Measurements from ENCODE around the gene GRM1.

Gene GRM1

DNA sequence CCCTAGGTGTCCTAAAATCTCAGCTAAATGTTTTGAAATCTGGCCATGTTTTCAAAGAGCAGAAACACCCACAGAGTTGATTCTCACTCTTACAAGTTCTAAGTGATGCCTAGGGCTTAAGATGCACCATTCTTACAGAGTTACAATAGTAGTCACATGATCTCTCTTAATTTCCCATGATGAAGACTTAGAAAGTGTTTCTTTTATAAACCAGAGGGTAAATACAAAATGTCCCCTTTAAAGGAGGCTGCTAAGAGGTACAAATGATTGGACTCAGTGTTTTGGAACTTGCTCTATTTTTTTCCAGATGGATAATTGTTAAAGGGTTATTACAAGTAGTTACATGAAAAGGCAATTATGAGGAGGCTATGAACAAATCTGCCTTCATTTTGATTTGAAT, 244.6 kb downstream of the GRM1 start:
- no peak for DNase-seq (ENCODE audit: low read depth in 2 of 2)

DNA sequence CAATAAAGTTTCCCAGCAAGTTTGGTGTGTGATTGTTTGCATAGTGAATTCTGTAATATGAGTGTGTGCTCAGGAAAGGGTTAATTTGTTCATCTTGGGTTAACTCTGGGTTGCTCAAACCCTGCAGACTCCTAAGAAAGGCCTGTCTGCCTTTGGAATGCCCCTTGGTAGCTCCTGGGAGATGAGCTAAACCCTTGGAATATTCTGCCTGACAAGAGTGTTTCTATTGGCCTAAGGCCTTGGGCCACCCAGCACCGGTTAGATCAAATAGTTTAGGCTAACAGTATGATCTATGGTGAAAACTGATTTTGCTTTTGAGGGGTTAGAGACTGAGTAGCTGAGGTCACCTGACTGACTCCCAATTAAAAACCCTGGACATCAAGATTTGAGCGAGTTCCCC, 248.3 kb downstream of the GRM1 start:
- no peak for DNase-seq (ENCODE audit: low read depth in 2 of 2)

GRCh38 chr6:146281651-146282362, 252.9 kb downstream of the GRM1 start:
- DNase-seq (ENCODE audit: low read depth in 2 of 2) = no peak

GRCh38 chr6:146282837-146283236, 254.0 kb downstream of the GRM1 start:
- no peak for DNase-seq (ENCODE audit: low read depth in 2 of 2)

DNA sequence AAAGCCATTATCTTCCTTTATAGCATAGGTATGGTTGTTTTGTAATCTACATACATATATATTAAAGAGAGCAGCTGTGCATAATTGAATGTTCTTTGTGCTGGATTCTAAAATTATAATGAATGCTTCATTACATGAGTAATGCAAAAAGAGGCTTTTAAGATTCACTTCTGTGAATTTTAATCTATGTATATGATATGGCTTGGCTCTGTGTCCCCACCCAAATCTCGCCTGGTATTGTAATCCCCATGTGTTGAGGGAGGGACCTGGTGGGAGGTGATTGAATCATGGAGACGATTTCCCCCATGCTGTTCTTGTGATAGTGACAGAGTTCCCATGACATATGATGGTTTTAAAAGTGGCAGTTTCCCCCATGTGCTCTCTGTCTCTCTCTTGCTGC, 255.4 kb downstream of the GRM1 start:
- no peak for DNase-seq (ENCODE audit: low read depth in 2 of 2)

- DNase-seq (ENCODE audit: low read depth in 2 of 2) = no peak
These were observed 258.1 kb downstream of the GRM1 start for GRCh38 chr6:146286961-146287360.

GRCh38 chr6:146287691-146288369, 259.0 kb downstream of the GRM1 start:
- no peak for DNase-seq (ENCODE audit: low read depth in 2 of 2)

DNA sequence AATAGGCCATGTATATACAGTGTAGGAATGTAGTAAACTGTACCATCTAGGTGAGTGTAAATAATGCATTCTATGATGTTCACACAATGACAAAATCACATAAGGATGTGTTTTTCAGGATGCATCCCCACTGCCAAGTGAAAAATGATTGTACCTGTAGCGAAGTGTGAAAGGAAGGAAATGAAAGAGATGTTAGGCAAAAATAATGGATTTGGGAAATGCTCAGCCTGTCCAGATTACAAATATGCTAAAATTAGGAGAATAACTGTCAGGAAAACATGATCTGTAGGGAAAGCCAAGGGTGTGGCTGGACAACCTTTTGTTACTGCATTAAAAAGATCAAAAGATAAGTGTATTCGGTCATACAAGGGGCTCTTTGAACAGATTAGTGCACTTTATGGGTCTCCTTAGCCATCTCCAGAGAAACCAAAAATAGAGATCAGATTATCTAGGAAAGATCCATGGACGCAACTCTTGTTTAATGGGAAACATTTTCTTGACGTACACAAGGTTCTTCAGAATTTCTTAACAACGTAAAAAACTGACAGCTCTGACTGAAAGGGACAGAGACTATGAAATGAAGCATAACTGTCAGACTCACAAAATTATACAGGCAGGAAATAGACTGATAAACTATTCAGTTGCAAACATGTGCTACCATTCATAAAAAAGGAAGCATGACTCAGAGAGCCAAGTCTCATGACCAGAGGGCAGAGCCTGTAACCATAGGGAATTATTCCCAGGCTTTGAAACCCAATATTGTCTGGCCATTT, 261.1 kb downstream of the GRM1 start:
- no peak for DNase-seq (ENCODE audit: low read depth in 2 of 2)

DNA sequence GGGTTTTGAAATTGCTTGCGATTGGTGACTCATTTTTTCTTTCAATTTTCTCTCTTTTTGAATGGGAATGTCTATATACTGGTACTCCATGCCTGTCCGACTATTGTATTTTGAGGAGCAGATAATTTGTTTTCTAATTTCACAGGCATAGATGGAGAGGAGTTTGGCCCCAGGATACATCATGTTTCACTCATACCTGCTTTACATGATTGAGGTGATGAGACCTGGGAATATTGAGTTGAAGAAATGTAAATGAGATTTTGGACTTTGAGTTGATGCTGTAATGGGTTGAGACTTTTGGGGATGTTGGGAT, 261.7 kb downstream of the GRM1 start:
- no peak for DNase-seq (ENCODE audit: low read depth in 2 of 2)

DNA sequence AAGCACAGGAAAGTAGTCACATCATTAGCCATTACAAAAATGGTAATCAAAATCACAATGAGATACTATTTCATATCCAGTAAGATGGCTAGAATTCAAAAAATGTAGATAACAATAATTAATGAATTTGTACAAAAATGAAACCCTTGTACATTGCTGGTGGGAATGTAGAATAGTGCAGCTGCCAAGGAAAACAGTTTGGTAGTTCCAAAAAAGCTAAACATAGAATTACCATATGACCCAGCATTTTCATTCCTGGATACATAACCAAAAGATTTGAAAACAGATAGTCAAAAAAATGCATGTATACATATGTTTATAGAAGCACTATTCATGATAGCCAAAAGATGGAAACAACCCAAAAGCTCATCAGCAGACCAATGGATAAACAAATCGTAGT, 263.6 kb downstream of the GRM1 start:
- DNase-seq (ENCODE audit: low read depth in 2 of 2) = no peak

GRCh38 chr6:146295695-146296094, 266.8 kb downstream of the GRM1 start:
- no peak for DNase-seq (ENCODE audit: low read depth in 2 of 2)

- no peak for DNase-seq (ENCODE audit: low read depth in 2 of 2)
These were observed 269.0 kb downstream of the GRM1 start for GRCh38 chr6:146297815-146298214.

DNA sequence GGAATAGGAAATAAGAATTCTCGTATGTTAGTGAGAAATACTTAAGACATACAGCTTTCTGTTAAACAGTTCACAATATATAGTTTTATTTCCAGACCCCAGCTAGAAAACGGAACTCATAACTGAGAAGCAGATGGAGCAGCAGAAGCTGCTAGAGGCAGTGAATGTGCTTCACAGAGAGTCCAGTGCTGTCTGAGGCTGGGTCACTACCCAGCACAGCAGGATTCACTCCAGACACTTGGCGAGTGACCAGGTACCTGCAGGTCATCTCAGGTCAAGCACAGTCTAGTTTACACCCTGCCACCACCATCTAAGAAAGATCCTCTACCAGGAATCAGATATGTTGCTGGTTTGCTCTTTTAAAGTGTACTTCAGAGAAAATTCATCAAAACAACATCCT, 271.7 kb downstream of the GRM1 start:
- no peak for DNase-seq (ENCODE audit: low read depth in 2 of 2)

GRCh38 chr6:146301764-146302163, 272.9 kb downstream of the GRM1 start:
- DNase-seq (ENCODE audit: low read depth in 2 of 2) = no peak

DNA sequence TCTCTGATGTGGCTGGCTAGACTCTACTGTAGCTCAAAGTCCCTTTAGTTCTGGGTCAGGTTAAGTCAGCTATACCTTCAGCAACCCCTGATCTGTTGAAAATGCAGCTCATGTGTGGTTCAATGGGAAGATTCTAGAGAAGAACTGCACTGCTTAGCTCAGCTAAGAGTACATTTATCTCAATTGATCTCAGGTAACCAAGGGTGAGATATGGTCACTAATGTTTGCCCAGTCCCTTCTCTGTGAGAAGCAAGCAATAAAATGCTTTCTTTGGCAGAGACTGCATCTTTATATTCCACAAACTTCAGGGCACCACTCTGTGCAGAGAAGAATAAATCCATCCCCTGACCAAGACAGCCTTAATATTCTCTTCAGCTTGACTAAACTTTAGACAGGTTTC, 274.1 kb downstream of the GRM1 start:
- DNase-seq (ENCODE audit: low read depth in 2 of 2) = no peak

GRCh38 chr6:146304181-146304580, 275.3 kb downstream of the GRM1 start:
- no peak for DNase-seq (ENCODE audit: low read depth in 2 of 2)

- DNase-seq (ENCODE audit: low read depth in 2 of 2) = no peak
These were observed 276.2 kb downstream of the GRM1 start for GRCh38 chr6:146305092-146305491.

GRCh38 chr6:146305951-146306350, 277.1 kb downstream of the GRM1 start:
- no peak for DNase-seq (ENCODE audit: low read depth in 2 of 2)

DNA sequence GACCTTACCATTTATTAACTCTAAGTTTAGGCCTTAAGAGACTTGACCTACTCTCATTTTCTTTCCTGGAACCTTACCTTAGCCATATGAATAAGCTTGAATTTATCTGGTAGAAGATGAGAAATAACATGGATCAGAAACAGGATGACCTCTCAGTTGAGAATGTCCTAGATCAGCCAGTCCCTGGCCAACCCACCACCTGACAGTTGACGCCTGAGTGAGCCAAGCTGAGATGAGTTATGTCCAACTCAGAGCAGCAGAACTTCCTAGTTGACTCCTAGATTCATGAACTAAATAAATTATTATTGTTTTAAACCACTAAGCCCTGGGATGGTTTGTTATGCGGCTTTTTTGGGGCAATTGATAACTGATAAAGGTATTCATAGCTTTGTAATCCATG, 281.8 kb downstream of the GRM1 start:
- no peak for DNase-seq (ENCODE audit: low read depth in 2 of 2)

- no peak for DNase-seq (ENCODE audit: low read depth in 2 of 2)
These were observed 282.2 kb downstream of the GRM1 start for GRCh38 chr6:146311079-146311478.

- DNase-seq (ENCODE audit: low read depth in 2 of 2) = no peak
These were observed 283.7 kb downstream of the GRM1 start for GRCh38 chr6:146312608-146313007.

GRCh38 chr6:146315381-146316174, 286.7 kb downstream of the GRM1 start:
- DNase-seq (ENCODE audit: low read depth in 2 of 2) = no peak
